Measurements from ENCODE around the gene EPB41L4A.

Gene EPB41L4A

DNA sequence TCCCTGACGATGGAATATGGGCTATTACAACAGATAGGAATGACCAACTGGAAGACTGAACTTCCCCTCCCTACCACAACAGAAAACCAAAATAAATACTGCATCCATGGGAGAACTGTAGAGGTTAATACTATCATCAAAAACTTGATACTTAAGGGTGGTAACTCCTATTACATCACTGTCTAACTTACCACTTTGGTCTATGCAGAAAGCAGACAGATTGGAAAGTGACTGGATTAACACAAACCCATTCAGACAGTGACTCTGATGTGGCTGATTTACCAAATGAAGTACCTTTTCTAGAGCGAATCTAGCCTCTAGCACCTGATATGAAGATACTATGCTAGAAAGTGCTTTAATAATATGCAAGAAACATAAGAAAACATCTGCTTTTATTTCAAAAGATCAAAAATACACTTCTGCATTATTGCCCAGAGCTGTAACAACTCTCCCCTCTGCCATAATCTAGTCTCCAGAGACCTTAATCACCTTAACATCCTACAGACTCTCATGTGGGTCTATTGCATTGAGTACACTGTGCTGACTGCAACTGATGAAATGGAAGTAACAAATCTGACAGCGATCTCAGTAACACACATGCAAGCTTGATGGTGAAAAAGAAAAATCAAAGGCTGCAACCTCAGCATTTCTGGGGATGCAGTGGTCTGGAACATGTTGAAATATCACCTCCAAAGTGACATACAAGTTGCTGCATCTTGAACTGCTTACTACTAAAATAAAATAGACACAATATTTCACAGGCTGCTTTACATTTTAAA lies 62.7 kb downstream of the EPB41L4A start:
- no peak for DNase-seq (ENCODE audit: low read depth in 2 of 2)

DNA sequence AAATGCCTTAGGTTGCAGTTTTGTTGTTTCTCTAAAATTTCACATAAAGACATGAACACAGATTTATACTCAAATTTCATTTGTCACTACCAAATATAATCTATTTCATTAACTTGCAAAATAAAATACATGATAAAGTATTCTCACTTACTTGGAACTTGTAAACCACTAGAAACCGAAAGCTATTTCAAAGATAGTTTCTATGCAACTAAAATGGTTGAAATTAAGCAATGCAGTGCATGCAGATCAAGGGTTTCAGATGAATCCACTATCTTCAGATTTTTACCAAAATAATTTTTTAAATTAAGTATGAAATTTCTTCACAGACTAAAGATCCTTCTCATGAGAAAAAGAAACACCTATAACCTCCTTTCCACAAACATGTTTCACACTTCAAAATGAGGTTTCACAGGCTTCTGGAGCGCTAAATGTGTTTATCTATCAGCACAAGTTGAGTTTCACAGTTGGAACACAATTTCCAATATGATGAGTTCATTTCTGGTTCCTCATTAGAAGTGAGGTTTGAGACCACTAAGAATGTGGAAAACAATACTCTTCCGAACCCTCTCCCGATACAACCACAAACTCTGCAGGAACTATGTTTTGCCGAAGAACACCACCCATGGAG lies 63.9 kb downstream of the EPB41L4A start:
- no peak for DNase-seq (ENCODE audit: low read depth in 2 of 2)

DNA sequence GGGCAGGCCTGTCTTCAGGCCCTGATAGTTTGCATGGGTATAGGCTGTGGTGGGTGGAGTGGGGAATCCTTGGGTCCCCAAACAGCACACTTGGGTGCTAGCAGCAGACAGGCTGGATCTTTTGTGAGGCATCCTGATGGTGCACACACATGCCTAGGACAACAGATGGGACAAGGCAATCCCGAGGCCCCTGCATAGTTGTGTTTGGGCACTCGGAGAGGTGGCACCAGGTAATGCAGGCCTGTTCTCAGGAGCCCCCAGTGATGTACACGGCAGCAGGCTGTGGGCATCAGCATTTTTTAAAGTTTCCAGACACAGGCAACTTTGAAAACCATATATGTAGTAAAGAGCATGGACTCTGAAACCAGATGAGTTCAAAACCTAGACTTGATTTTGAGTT lies 65.4 kb downstream of the EPB41L4A start:
- no peak for DNase-seq (ENCODE audit: low read depth in 2 of 2)

DNA sequence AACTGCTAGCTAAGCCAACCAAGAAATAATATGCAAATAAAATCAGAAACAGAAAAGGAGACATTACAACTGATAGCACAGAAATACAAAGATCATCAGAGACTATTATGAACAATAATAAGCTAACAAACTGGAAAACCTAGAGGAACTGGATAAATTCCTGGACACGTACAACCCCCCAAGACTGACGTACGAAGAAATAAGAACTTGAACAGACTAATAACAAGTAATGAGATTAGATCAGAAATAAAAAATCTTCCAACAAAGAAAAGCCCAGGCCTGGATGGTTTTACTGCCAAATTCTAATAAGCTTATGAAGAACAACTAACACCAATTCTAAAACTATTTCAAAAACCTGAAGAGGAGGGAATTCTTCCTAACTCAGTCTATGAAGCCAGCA lies 67.9 kb downstream of the EPB41L4A start:
- no peak for DNase-seq (ENCODE audit: low read depth in 2 of 2)

DNA sequence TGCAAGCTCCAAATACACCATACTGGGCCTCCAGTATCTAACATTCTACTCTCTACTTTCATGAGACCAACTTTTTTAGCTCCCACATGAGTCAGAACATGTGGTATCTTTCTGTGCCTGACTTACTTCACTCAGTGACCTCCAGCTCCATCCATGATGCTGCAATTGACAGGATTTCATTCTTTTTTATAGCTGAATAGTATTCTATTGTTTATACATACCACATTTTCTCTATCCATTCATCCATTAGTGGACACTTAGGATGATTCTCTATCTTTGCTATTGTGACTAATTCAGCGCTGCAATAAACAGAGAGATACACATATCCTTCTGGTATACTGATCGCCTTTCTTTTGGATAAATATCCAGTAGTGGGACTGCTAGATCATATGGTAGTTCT lies 68.5 kb downstream of the EPB41L4A start:
- no peak for DNase-seq (ENCODE audit: low read depth in 2 of 2)

DNA sequence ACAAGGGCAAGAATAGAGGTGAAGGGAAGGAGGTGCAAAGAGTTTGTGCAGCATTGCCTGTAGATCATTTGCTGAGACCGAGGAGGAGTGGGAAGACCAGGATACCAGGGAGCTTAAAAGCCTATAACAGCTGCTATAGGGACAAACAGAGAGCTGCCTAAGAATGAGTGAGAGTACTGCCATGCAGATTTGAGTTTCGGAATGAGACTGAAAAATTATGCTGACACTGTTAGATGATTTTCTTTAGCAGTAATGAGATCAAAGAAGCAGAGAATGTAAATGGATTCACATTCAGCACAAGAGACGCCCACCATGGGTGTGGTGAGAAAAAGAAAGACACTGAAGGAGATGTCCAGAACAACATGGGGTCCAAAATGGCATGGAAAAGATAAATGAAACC lies 69.7 kb downstream of the EPB41L4A start:
- DNase-seq (ENCODE audit: low read depth in 2 of 2): no peak

- DNase-seq (ENCODE audit: low read depth in 2 of 2): no peak
These were observed 70.2 kb downstream of the EPB41L4A start for GRCh38 chr5:112348915-112349314.

GRCh38 chr5:112348387-112348786 lies 70.7 kb downstream of the EPB41L4A start:
- no peak for DNase-seq (ENCODE audit: low read depth in 2 of 2)

GRCh38 chr5:112346411-112347044 lies 72.5 kb downstream of the EPB41L4A start:
- no peak for DNase-seq (ENCODE audit: low read depth in 2 of 2)

GRCh38 chr5:112344540-112344939 lies 74.5 kb downstream of the EPB41L4A start:
- no peak for DNase-seq (ENCODE audit: low read depth in 2 of 2)

GRCh38 chr5:112342389-112342788 lies 76.7 kb downstream of the EPB41L4A start:
- no peak for DNase-seq (ENCODE audit: low read depth in 2 of 2)

- no peak for DNase-seq (ENCODE audit: low read depth in 2 of 2)
These were observed 79.3 kb downstream of the EPB41L4A start for GRCh38 chr5:112339761-112340160.

GRCh38 chr5:112338681-112339337 lies 80.3 kb downstream of the EPB41L4A start:
- DNase-seq (ENCODE audit: low read depth in 2 of 2): no peak

- no peak for DNase-seq (ENCODE audit: low read depth in 2 of 2)
These were observed 85.7 kb downstream of the EPB41L4A start for GRCh38 chr5:112333331-112333781.

DNA sequence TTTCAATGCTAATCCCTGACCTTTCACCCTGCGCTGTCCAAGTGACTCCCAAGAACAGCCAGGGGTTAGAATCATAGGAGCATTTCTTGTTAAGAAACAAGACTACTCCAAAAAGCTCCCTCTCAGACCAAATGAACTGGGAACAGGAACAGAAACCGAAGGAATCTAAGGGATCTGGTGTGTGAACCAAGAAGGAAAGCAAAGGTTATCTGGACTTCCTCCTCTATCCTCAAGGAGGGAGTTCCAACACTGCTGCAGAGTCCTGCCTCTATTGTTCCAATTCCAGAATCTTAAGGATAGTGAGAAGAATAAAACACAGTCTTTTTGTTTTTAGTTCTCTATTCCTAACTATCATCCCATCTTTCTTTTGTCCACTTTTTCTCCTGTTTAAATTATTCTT lies 87.2 kb downstream of the EPB41L4A start:
- no peak for DNase-seq (ENCODE audit: low read depth in 2 of 2)

DNA sequence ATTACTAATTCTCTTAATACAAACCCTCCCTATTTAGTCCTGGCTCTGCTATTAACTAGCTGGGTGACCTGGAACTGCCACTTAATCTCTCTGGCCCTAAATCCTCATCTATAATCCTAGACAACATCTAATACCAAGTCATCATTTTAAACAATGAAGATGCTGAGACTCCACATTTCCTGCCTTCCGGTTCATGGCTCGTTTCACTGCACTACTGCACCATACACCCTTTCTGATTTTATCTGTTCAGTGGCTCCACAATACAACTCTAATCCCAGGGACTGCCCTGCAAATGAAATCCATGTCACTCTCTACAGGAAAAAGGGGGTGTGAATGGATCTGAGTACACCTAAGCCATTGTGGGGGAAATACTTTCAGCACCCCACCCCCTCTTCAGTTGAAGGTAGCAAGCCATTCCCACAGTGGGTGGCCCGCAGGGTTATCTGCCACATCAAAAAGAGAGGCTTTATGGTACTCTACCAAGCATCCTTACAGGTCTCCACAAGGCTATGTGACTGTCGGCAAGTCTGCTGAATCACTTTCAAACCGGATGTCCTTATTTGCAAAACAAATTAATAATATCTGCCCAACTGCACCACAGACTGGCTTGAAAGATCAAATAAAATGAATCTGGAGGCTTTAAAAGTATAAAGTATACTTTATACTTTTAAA lies 89.5 kb downstream of the EPB41L4A start:
- DNase-seq (ENCODE audit: low read depth in 2 of 2): no peak

DNA sequence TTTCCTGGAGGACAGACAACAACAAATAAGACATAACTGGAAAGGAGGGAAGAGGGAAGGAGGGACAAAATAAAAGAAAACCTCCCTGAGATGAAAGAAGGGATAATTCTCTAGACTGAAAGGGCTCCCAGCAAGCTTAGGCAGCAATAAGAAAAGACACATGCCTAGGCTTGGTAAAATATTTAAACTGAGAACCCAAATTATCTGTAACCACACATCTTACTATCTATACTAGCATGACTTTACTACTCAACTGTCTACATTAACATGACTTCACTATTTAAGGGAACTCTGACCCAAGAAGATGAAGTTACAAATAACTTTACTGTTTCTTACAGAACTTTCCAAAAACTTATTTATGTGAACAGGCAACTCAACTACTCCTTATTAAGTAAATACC lies 95.9 kb downstream of the EPB41L4A start:
- DNase-seq (ENCODE audit: low read depth in 2 of 2): no peak

DNA sequence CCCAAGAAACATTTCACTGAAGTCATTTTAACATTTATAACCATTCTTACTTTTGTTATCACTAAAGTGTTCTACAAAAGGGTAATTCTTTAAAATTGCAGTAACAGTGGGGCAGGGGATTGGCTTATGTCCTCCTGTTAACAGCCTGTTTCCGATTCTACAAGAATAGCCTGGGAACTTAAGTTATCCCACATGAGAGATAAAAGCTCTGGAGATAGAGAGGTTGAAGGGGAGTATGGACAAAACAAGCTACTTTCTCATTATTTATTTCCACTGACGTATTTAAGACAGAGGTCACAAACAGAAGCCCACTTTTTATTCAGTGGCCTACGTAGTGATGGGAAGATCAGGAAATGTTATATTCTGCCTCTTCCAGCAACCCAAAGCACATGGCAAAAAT lies 98.7 kb downstream of the EPB41L4A start:
- no peak for DNase-seq (ENCODE audit: low read depth in 2 of 2)

GRCh38 chr5:112318346-112318745 lies 100.7 kb downstream of the EPB41L4A start:
- no peak for DNase-seq (ENCODE audit: low read depth in 2 of 2)

- DNase-seq (ENCODE audit: low read depth in 2 of 2): no peak
These were observed 101.2 kb downstream of the EPB41L4A start for GRCh38 chr5:112317866-112318265.

DNA sequence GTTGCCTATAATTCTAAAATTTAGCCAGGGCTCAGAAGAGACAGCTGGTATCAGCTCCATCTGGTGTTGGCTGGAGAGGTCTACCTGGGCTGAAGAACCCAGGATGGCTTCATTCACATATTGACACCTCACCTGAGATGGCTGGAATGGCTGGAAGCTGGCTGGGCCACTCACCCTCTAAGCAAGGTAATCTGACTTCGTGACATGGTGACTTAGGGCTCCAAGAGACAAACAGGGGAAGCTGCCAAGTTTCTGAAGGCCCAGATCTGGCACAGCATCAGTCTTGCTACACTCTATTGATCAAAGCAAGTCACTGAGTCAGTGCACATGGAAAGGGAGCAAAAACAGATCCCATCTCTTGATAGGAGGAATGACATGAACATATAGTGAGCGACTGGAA lies 102.3 kb downstream of the EPB41L4A start:
- no peak for DNase-seq (ENCODE audit: low read depth in 2 of 2)

DNA sequence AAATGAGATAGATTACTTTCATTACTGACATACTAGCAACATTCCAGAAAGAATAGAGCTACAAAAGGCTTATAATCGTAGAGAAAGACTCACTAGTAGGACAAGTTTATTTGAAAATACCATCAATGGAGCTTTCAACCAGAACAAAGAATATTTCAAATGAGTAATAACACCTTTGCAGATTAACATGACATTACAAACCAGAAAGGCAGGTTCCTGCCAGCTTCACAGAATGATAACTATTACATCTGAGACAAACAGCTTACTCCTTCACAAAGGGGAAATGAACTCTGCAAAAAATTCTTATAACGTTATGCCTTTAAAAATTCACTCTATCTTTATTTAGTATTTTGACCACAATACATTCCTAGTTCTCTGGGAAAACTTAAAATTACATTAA lies 103.1 kb downstream of the EPB41L4A start:
- no peak for DNase-seq (ENCODE audit: low read depth in 2 of 2)

All from stimulated activated CD8-positive, alpha-beta memory T cell treated with anti-CD3 and anti-CD28 coated beads, Interleukin-2, amount 100 ng/mL, for 48 hours (primary cell).